Iris pigment epithelial cell (primary cell): ENCODE data around the gene ZNF544.

Experiments used
- DNase-seq: peaks from one replicate; pipeline ENCODE4 v3.0.0-alpha.2; 2011; ENCODE audit warnings: low read depth

The ZNF544 gene

DNA sequence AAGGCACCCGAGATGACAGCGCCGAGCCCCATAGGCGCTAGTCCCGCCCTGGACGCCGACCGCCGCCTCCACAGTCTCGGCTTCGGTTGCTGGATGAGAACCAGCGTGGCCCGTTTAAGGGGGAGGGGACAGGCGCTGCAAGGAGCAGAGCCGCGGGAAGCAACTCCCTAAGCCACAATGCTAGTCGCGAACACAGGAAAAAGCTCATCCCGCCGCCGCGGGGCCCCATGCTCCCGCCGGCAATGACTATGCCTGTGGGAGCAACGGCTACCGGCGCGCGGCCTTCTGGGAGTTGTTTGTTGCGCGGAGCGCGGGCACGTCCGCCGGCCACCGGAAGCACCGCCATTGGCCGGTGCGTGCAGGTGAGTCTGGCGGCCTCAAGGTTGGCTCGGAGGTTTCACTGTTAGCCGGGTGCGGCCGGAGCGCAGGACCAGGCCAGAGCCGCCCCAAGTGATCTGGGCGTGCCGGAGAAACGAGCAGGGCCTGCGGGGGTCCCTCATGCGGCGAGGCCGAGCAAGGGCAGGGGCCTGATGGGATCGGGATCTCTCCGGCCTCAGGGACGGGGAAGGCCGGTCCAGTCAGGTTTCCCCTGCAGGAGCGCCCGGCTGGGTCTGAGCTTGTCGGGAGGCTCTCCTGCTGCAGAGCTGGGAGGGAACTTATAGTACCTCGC is at the start of gene ZNF544:
ZNF544 (plus strand) TSS at position 330 of the 670 bp plus-strand sequence. CDS start 15,110 bp downstream, outside the sequence.
- DNase-seq = peak; percentile 76

DNA sequence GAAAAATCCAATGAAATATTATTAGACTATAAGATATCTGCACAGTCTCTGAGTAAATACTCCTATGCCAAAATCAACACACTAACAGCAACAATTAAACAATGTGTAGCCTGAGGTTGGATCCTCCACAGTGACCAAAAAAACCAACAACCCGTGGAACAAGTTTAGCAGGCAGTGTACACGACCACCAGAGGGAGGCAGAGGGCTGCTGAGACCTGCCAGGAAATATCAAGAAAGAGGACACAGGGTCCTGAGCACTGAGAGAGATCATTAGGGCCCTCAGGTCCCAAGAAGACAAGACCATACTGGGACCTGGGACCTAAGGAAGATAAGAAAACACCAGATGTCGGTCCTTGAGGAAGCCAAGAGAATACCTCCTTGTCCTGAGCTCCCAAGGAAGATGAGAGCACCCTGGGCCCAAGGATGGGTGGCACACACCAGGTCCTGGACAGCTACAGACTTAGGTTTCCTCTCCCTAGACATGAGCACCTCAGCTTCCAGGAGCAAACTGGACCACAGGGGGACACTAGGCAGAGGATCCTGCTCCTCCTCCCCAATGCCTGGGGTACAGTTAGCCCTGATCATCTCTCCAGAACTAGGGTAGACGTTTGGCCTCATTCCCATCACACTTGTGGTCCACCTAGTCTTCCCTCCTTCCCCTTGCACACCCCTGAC is 46.7 kb upstream of the ZNF544 start:
- DNase-seq = peak; percentile 51

DNA sequence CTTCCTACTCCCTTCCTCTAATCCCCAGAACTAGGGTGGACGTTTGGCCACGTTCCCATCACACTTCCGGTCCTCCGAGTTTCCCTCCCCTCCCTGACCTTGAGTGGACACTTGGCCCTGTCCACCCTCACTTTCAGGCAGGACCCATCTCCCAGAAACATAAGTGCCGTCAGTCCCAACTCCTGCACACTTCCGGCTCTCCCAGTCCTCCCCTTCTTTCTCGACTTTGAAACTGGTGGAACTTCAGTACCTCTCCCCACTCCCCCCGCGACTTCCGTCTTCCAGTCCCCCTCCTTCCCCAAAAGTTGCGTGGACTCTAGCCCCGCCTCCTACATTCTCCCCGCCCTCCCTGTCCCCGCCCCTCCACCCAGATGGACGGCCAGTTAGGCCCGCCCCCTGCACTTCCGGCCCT is 46.1 kb upstream of the ZNF544 start:
- DNase-seq = no peak

DNA sequence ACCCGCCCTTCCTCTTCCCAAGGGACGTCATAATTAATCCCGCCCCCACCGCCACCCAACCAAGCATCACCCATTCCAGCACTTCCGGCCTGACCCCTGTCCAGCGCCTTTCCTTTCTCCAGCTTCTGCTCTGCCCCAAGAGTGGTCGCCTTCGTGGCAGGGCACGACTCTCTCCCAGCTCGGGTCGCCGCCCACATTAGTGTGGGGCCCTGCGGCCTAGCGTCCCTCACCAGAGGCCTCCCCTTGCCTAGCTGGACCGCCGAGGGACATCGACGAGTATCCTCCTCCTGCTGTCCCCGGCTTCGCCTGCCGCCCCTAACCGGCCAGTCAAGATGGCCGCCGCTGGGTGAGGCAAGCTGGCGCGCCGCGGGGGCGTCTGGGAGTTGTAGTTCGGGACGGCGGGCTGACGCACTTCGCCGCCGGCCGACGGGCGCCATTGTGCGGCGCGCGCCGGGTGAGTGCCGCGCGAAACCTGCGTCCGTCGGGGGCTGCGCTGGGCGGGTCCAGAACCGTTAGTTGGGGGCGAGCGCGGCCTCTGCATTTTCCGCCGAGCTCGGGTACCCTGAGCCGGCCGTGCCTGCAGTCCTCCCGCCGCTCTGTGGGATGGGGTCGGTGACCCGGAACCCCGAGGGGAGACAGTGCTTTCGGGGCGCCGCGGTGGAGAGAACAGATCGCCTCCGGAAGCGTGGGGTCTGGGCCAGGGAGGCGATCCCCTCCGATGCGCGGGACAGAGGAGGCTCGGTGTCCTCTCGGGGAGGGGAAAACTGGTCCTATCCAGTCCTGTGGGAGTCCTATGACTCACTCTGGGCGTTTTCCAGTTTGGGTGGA is 45.5 kb upstream of the ZNF544 start, which contains the start of gene ZNF274:
ZNF274 (plus strand) TSS at position 73 of the 828 bp plus-strand sequence. CDS start 905 bp downstream, outside the sequence.
- peak; percentile 97 for DNase-seq

DNA sequence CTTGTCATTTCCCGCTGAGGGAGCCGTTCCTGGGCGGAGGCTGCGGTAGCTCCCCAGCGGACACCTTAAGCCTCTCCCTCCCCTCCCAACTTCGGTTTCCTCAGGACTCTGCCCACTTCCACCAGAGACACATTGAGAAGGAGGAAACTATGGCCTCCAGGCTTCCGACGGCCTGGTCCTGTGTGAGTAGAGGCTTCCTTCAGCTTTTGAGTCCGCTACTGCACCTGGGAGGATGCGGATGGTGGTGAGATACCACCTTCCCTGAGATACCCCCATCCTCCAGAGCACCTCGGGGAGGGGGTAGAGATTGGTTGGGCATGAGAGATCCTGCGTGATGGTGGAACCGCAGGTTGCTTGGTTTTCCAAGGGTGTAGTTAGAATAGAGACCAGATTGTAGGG is 44.9 kb upstream of the ZNF544 start:
- no peak for DNase-seq

DNA sequence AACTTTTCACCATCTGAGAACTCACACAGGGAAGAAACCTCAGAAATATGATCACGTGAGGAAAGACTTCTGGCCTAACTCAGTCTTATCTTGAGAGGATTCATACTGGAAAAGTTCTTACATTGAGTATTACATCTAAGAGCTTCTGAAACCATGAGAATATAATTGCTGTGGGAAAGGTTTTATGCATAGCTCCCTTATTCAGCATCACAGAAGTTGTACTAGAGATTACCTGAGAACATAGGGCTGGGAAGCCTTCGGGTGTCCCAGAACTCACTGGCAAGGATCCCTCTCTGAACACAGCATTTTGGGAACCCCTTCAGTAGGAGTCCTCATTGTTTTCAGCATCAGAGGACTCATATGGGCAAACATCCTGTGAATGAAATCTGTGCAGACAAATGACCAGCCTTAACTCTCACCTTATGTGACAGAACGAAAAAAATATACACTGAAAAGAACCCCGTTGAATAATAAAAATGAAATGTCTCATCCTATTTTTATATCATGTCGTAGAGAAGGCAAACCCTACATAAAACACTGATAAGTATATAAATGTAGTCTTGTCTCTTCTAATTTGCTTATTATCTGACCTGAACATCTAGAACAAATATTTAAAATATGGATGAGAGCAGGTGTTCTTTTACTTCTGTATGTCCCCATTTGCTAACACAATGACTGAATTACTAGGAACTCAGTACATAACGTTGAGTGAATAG is 31.7 kb upstream of the ZNF544 start:
- peak; percentile 17 for DNase-seq

DNA sequence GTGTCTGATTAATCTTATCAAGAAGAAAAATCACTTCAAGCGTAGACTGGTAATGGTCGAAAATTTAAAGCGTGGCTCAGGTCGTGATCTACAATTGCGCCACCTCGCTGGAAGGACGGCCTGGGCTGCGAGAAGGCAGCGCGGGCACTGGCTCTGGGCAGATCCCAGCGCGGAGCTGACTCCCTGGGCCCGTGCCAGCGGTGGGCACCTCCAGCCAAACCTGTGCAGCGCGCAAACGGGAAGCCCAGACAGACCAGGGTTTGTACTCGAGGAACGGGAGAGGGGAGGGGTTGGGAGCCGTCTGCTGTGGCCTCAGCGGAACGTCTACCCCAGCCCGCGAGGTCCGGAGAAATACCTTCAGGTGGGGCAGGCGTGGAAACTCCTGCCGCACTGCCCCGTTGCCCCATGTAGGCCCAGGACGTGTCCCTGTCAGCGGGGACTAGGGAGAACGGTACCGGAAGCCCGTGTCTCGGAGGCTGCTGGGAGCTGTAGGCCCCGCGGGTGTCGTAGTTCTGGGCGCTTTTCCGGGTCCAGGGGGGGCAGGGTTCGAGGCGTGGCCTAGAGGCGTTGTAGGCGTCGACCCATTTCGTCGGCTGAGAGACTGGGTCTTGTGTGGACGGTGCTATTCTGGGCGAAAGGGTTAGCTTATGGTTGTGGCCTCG is 24.8 kb upstream of the ZNF544 start:
- peak; percentile 41 for DNase-seq

- DNase-seq = no peak
Measured at GRCh38 chr19:58204566-58204965, 24.1 kb upstream of the ZNF544 start.

DNA sequence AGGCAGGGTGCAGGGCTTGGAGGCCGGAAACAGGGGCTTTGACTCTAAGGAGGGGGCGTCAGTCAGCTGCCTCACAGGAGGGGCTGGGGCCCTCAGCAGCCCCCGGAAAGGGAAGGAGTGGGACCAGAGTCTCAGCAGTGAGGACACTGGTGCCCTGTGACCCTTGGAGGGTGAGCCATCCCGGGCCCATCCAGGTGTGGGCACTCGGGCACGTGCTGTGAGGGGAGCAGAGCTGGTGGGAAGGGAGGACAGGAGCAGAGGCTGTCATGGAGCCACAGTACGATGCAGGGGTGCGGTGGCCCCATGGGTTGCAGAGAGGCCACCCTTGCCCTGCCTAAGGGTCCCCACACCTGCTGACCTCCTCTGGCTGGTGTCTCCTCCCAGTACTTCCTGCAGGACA is 19.1 kb upstream of the ZNF544 start:
- no peak for DNase-seq

DNA sequence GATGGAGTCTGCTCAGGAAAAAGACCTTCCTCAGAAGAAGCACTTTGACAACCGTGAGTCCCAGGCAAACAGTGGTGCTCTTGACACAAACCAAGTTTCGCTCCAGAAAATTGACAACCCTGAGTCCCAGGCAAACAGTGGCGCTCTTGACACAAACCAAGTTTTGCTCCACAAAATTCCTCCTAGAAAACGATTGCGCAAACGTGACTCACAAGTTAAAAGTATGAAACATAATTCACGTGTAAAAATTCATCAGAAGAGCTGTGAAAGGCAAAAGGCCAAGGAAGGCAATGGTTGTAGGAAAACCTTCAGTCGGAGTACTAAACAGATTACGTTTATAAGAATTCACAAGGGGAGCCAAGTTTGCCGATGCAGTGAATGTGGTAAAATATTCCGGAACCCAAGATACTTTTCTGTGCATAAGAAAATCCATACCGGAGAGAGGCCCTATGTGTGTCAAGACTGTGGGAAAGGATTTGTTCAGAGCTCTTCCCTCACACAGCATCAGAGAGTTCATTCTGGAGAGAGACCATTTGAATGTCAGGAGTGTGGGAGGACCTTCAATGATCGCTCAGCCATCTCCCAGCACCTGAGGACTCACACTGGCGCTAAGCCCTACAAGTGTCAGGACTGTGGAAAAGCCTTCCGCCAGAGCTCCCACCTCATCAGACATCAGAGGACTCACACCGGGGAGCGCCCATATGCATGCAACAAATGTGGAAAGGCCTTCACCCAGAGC is 16.2 kb upstream of the ZNF544 start:
- DNase-seq = peak; percentile 18

- no peak for DNase-seq
Measured at GRCh38 chr19:58213075-58213369, 15.7 kb upstream of the ZNF544 start.

GRCh38 chr19:58217069-58217481 is 11.6 kb upstream of the ZNF544 start:
- DNase-seq = no peak

DNA sequence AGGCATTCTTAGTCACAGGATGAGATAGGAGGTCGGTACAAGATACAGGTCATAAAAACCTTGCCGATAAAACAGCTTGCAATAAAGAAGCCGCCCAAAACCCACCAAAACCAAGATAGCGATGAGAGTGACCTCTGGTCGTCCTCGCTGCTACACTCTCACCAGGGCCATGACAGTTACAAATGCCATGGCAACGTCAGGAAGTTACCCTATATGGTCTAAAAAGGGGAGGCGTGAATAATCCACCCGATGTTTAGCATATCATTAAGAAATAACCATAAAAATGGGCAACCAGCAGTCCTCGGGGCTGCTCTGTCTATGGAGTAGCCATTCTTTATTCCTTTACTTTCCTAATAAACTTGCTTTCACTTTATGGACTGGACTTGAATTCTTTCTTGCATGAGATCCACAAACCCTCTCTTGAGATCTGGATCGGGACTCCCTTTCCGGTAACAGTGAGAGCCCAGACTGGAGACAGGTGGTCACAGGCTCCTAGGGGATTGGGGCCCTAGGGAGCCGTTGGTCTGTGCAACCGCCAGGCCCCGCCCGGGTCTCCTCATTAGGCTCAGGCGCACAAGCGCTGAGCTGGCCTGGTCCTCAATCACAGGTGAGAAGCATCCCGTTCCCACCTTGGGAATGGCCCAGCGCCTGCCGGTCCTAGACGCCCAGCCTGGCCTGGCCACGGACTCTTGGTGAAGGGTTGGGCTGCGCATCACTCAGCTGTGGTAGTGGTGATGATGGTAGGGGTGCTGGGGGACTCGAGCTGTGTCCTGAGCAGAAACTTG is 10.9 kb upstream of the ZNF544 start:
- DNase-seq = no peak

- peak; percentile 19 for DNase-seq
Measured at GRCh38 chr19:58218899-58219298, 9.8 kb upstream of the ZNF544 start.

DNA sequence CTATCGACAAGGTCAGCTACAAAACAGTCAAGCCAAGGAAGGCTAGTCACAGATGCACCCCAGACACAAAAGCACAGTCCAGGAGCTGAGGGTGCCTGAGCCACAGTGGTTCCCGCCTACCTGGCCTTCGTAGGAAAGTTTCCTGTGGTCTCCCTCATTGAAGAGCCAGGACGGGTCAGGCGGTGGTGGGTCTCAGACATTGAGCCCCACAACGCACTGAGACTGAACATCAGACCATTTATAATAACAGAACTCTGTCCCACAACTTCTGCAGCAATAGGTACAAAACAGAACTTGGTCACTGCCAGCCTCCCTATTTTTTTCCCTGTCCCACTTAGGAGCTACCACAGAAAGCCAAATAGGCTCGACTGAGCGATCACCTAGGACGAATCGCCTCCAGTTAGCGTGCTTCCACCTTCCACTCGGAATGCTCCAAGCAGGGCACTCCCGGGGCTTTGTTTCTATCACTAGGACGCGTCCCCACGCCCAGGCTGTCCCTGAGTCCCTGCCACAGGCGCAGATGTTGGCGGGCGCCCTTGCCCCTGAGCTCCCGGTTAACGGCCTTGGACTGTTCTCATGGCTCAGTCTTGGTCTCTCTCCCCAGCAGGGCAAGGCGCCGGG is 640 bp upstream of the ZNF544 start:
- DNase-seq = peak; percentile 43

DNA sequence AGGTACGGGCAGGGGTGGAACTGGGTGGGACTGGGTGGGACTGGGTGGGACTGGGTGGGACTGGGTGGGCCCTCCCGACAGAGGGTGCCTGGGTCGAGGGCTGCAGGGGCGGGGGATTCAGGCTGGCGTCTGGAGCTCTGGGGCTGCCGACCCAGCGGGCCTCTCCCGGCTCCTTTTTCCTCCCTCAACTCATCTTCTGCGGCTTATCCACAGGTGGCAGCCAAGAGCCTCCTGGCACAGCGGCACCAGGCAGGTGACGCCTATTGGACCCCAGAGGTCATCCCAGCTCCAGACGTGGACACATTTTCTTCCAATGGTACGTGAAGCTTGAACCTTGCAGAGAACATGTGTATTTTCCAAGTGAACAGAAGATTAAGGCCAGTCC is 533 bp downstream of the ZNF544 start:
- DNase-seq = peak; percentile 25

- no peak for DNase-seq
Measured at GRCh38 chr19:58237324-58237723, 8.6 kb downstream of the ZNF544 start.

GRCh38 chr19:58243351-58243750 is 14.6 kb downstream of the ZNF544 start:
- no peak for DNase-seq

- no peak for DNase-seq
Measured at GRCh38 chr19:58248886-58249285, 20.2 kb downstream of the ZNF544 start.
